CMK (cell line): Measurements from ENCODE around the gene SPATC1L.
"Not testable (repeated sequence)": the region's sequence is repeated elsewhere in the genome, so short reads cannot be mapped to it uniquely, and the experiment has no call there.

Experiments used
- DNase-seq: peaks from one replicate; pipeline ENCODE4 v3.0.0-alpha.2; 2010; ENCODE audit warnings: low read depth

The SPATC1L gene

GRCh38 chr21:46183337-46183909 lies 836 bp downstream of the SPATC1L start:
- peak; percentile 82 for DNase-seq

- peak; percentile 29 for DNase-seq
Observed at GRCh38 chr21:46182548-46183336, 1.5 kb downstream of the SPATC1L start.

GRCh38 chr21:46181953-46182547 lies 2.2 kb downstream of the SPATC1L start:
- no peak for DNase-seq

- DNase-seq, result no peak
Observed at GRCh38 chr21:46181436-46181835, 2.8 kb downstream of the SPATC1L start.

- no peak for DNase-seq
Observed at GRCh38 chr21:46180778-46181391, 3.4 kb downstream of the SPATC1L start.

- DNase-seq, result no peak
Observed at GRCh38 chr21:46180079-46180722, 4.1 kb downstream of the SPATC1L start.

GRCh38 chr21:46179708-46180078 lies 4.6 kb downstream of the SPATC1L start:
- DNase-seq, result no peak

GRCh38 chr21:46178961-46179360 lies 5.3 kb downstream of the SPATC1L start:
- no peak for DNase-seq

GRCh38 chr21:46176443-46177129 lies 7.7 kb downstream of the SPATC1L start:
- not testable (repeated sequence) for DNase-seq

GRCh38 chr21:46173573-46173972 lies 10.7 kb downstream of the SPATC1L start:
- no peak for DNase-seq

- no peak for DNase-seq
Observed at GRCh38 chr21:46172863-46173528, 11.3 kb downstream of the SPATC1L start.

GRCh38 chr21:46171996-46172862 lies 12.0 kb downstream of the SPATC1L start:
- DNase-seq, result no peak

GRCh38 chr21:46171585-46171984 lies 12.7 kb downstream of the SPATC1L start:
- DNase-seq, result no peak

GRCh38 chr21:46170436-46171193 lies 13.6 kb downstream of the SPATC1L start:
- not testable (repeated sequence) for DNase-seq

- no peak for DNase-seq
Observed at GRCh38 chr21:46168659-46169386, 15.4 kb downstream of the SPATC1L start.

- DNase-seq, result no peak
Observed at GRCh38 chr21:46168238-46168637, 16.0 kb downstream of the SPATC1L start.

GRCh38 chr21:46165098-46165497 lies 19.2 kb downstream of the SPATC1L start:
- DNase-seq, result no peak

GRCh38 chr21:46163380-46163779 lies 20.9 kb downstream of the SPATC1L start:
- DNase-seq, result no peak
